ENCODE data around the gene EFTUD2. TPM values are rescaled to one million over a fixed set of nuclear protein-coding genes. Genes with fewer than 3 reads are reported as not detected.

EFTUD2 gene
- total RNA-seq, 2 donors from 2014 or later: 56.0 to 88.0 TPM

- Histone ChIP-seq H3K4me3 (no peak overlapping the region), H3K27ac (no peak overlapping the region), H3K36me3 (no peaks in the 10 kb centered on the region), H3K9me3 (no peaks in the 10 kb centered on the region), H3K4me1 (replicated peaks) (no peaks in the 10 kb centered on the region), H3K27me3 (replicated peaks; ENCODE audit: insufficient read depth) (no peaks in the 10 kb centered on the region)
- intact Hi-C loops (cut with DNase I): no loop called here
- TF ChIP-seq CTCF (IDR thresholded peaks at IDR 0.05) (no peak), POLR2AphosphoS5 (IDR thresholded peaks at IDR 0.05) (no peak), POLR2A (IDR thresholded peaks at IDR 0.05) (no peak)
- DNase-seq (ENCODE audit: low spot score): no peak
- WGBS: 91% methylated on average over 33 of the region's 34 CpGs
Observed at GRCh38 chr17:44933824-44934744, 34.8 kb upstream of the EFTUD2 start.

- DNase-seq (ENCODE audit: low spot score): no peak
- no peaks in the 10 kb centered on the region for H3K4me1 ChIP-seq (replicated peaks)
- H3K36me3 ChIP-seq: no peaks in the 10 kb centered on the region
- H3K4me3 ChIP-seq: no peak overlapping the region
- no peak overlapping the region for H3K27ac ChIP-seq
- intact Hi-C loops (cut with DNase I): no loop called here
- no peaks in the 10 kb centered on the region for H3K9me3 ChIP-seq
- no peaks in the 10 kb centered on the region for H3K27me3 ChIP-seq (replicated peaks; ENCODE audit: insufficient read depth)
- TF ChIP-seq CTCF (IDR thresholded peaks at IDR 0.05) (no peak), POLR2AphosphoS5 (IDR thresholded peaks at IDR 0.05) (no peak), POLR2A (IDR thresholded peaks at IDR 0.05) (no peak)
- WGBS: 75% methylated on average over 6 of the region's 6 CpGs
Observed at GRCh38 chr17:44932787-44933097, 33.5 kb upstream of the EFTUD2 start.

GRCh38 chr17:44932096-44932786 lies 33.0 kb upstream of the EFTUD2 start:
- H3K27me3 ChIP-seq (replicated peaks; ENCODE audit: insufficient read depth): no peaks in the 10 kb centered on the region
- H3K36me3 ChIP-seq: no peaks in the 10 kb centered on the region
- H3K27ac ChIP-seq: no peak overlapping the region
- no peak for DNase-seq (ENCODE audit: low spot score)
- TF ChIP-seq POLR2A (IDR thresholded peaks at IDR 0.05): no peak
- no peak for TF ChIP-seq POLR2AphosphoS5 (IDR thresholded peaks at IDR 0.05)
- no peak for TF ChIP-seq CTCF (IDR thresholded peaks at IDR 0.05)
- no peak overlapping the region for H3K4me3 ChIP-seq
- no peaks in the 10 kb centered on the region for H3K4me1 ChIP-seq (replicated peaks)
- no peaks in the 10 kb centered on the region for H3K9me3 ChIP-seq
- WGBS: 90% methylated on average over 8 of the region's 8 CpGs
- intact Hi-C loops (cut with DNase I): no loop called here

- 92% methylated on average over 5 of the region's 5 CpGs for WGBS
Observed at GRCh38 chr17:44931376-44931775, 32.1 kb upstream of the EFTUD2 start.

More at GRCh38 chr17:44931376-44931775, 32.1 kb upstream of the EFTUD2 start:
- TF ChIP-seq CTCF (IDR thresholded peaks at IDR 0.05) (no peak), POLR2A (IDR thresholded peaks at IDR 0.05) (no peak), POLR2AphosphoS5 (IDR thresholded peaks at IDR 0.05) (no peak)
- Histone ChIP-seq H3K4me3 (no peak overlapping the region), H3K27me3 (replicated peaks; ENCODE audit: insufficient read depth) (no peaks in the 10 kb centered on the region), H3K27ac (no peak overlapping the region), H3K36me3 (no peaks in the 10 kb centered on the region), H3K9me3 (no peaks in the 10 kb centered on the region), H3K4me1 (replicated peaks) (no peaks in the 10 kb centered on the region)
- intact Hi-C loops (cut with DNase I): no loop called here
- DNase-seq (ENCODE audit: low spot score): no peak
